Thoracic aorta (tissue), 2 donors: Measurements from ENCODE around the gene KRTAP4-4. TPM values are rescaled to one million over a fixed set of nuclear protein-coding genes. Genes with fewer than 3 reads are reported as not detected.

ENCODE experiments used
- total RNA-seq, 2 donors: library from RNA; depleted of rRNA; stranded (reverse); fragments of >200 nt; gene quantifications; one replicate each; pipeline versions ENCODE4 v1.1.0 to v1.2.3, GENCODE V29; 2016

KRTAP4-4 gene
- total RNA-seq, 2 donors from 2014 or later, result not detected

Other genes with a start within 250 kb of the KRTAP4-4 start
- gene KRT23, start 223.1 kb downstream of the KRTAP4-4 start, total RNA-seq, result under 1 TPM in 1 of 2 donors, not detected in 1; 0.54 TPM
- gene KRT39, start 193.8 kb downstream of the KRTAP4-4 start, total RNA-seq, result not detected
- not detected for gene KRT40, start 176.4 kb downstream of the KRTAP4-4 start, total RNA-seq
- gene KRTAP3-3, start 166.6 kb downstream of the KRTAP4-4 start, total RNA-seq, result not detected
- not detected for gene KRTAP3-2, start 160.8 kb downstream of the KRTAP4-4 start, total RNA-seq
- not detected for gene KRTAP3-1, start 151.6 kb downstream of the KRTAP4-4 start, total RNA-seq
- not detected for gene KRTAP1-5, start 133.5 kb downstream of the KRTAP4-4 start, total RNA-seq
- not detected for gene KRTAP1-4, start 130.6 kb downstream of the KRTAP4-4 start, total RNA-seq
- not detected for gene KRTAP1-3, start 125.9 kb downstream of the KRTAP4-4 start, total RNA-seq
- gene KRTAP1-1, start 119.3 kb downstream of the KRTAP4-4 start, total RNA-seq, result not detected
- not detected for gene KRTAP2-1, start 113.4 kb downstream of the KRTAP4-4 start, total RNA-seq
- not detected for gene KRTAP2-2, start 105.5 kb downstream of the KRTAP4-4 start, total RNA-seq
- gene KRTAP2-3, start 100.6 kb downstream of the KRTAP4-4 start, total RNA-seq, result not detected
- gene KRTAP2-4, start 94.9 kb downstream of the KRTAP4-4 start, total RNA-seq, result not detected
- not detected for gene KRTAP4-7, start 76.6 kb downstream of the KRTAP4-4 start, total RNA-seq
- not detected for gene KRTAP4-8, start 62.6 kb downstream of the KRTAP4-4 start, total RNA-seq
- gene KRTAP4-16, start 58.5 kb downstream of the KRTAP4-4 start, total RNA-seq, result not detected
- not detected for gene KRTAP4-9, start 55.4 kb downstream of the KRTAP4-4 start, total RNA-seq
- gene KRTAP4-11, start 42.4 kb downstream of the KRTAP4-4 start, total RNA-seq, result not detected
- not detected for gene KRTAP4-12, start 36.6 kb downstream of the KRTAP4-4 start, total RNA-seq
- not detected for gene KRTAP4-6, start 20.2 kb downstream of the KRTAP4-4 start, total RNA-seq
- gene KRTAP4-5, start 10.9 kb downstream of the KRTAP4-4 start, total RNA-seq, result not detected
- gene KRTAP4-3, start 7.5 kb upstream of the KRTAP4-4 start, total RNA-seq, result not detected
- not detected for gene KRTAP4-2, start 17.5 kb upstream of the KRTAP4-4 start, total RNA-seq
- gene KRTAP4-1, start 24.2 kb upstream of the KRTAP4-4 start, total RNA-seq, result not detected
- gene KRTAP9-1, start 29.1 kb upstream of the KRTAP4-4 start, total RNA-seq, result not detected
- not detected for gene KRTAP9-2, start 65.9 kb upstream of the KRTAP4-4 start, total RNA-seq
- not detected for gene KRTAP9-3, start 71.7 kb upstream of the KRTAP4-4 start, total RNA-seq
- gene KRTAP9-8, start 77.3 kb upstream of the KRTAP4-4 start, total RNA-seq, result not detected
- gene KRTAP9-4, start 88.9 kb upstream of the KRTAP4-4 start, total RNA-seq, result not detected
- gene KRTAP9-9, start 94.6 kb upstream of the KRTAP4-4 start, total RNA-seq, result not detected
- not detected for gene KRTAP9-6, start 104.6 kb upstream of the KRTAP4-4 start, total RNA-seq
- gene KRTAP9-7, start 115.0 kb upstream of the KRTAP4-4 start, total RNA-seq, result not detected
- not detected for gene KRTAP29-1, start 142.1 kb upstream of the KRTAP4-4 start, total RNA-seq
- not detected for gene KRTAP16-1, start 148.6 kb upstream of the KRTAP4-4 start, total RNA-seq
- gene KRTAP17-1, start 155.0 kb upstream of the KRTAP4-4 start, total RNA-seq, result not detected
- not detected for gene KRT33A, start 190.1 kb upstream of the KRTAP4-4 start, total RNA-seq
- not detected for gene KRT33B, start 209.1 kb upstream of the KRTAP4-4 start, total RNA-seq
- gene KRT34, start 221.6 kb upstream of the KRTAP4-4 start, total RNA-seq, result not detected
- not detected for gene KRT31, start 236.9 kb upstream of the KRTAP4-4 start, total RNA-seq